ENCODE measurements around the gene COMMD1.
"Not testable (repeated sequence)": the region's sequence is repeated elsewhere in the genome, so short reads cannot be mapped to it uniquely, and the experiment has no call there.

The COMMD1 gene

DNA sequence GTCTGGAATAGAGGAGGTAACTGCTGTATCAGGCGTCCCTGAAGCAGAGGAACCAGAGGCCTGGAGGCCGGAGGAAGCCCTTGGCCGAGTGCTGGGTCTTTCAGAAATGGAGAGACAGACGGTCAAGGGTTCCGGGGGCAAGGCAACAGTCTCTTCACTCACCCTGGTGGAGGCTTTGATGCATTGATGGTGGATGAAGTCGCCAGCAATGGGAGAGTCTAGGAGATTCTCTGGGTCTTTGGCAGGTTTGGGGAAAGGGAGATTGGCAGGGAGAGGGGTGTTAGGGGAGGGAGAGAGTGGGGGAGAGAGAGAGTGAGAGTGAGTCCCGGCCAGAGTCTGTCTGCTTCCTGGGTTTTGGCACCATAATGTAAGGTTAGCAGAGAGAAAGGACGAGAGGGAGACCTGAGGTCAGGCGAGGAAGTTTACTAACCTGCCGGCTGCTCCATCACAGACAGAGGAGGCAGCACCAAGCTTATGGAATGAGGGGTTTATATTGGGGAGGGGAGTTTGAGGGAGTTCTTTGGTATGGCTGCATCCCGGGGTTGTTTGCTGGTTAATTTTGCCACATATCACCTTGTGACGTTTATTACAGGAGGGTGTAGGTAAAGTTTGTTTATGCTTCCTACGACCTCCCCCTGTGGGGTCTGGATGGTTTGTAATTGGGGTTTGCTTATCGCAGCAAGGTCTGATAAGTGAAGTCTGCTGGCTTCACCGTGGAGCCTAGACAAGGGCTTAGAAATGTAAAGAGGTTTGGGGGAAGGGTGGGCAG lies 19.6 kb downstream of the COMMD1 start:
- DNase-seq (ENCODE audit: low read depth in 2 of 2) = no peak

DNA sequence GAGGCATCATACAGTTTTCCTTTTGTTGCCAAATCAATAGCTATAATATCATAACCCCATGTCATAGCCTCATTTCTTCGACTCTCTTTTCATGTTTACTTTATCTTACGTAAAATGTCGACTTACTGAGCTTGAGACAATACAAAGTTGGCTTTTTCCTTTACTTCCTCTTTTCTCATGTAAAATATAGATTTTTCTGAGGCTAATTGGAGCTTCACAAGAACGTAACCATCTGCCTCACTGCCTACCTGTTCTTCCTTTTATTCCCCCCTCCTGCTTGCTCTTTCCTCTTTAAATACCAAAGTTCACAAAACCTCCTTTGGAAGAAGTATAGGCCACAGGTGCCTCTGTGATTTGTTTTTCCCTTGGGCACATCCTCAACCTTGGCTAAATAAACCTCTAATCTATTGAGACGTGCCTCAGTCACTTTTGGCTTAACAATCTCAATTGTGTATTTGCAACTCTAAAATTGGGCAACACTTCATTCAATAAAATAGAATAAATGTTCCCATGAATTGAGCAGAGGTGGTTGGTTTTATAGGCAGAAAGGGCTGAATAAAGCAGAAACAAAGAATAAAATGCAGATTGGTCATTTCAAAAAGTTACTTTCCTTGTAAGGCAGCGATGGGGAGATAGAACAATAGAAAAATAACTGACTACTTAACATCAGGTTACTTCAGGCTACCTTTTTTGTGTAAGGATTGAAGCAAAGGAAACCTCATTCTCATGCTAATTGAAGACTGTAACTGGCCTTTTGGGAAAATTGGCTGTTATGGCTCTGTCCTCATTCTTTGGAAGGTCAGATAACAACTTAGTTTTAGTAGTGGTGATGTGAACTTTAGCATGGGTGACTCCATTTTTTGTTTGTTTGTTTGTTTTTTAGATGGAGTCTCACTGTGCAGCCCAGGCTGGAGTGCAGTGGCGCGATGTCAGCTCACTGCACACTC lies 21.3 kb downstream of the COMMD1 start:
- DNase-seq (ENCODE audit: low read depth in 2 of 2) = no peak

DNA sequence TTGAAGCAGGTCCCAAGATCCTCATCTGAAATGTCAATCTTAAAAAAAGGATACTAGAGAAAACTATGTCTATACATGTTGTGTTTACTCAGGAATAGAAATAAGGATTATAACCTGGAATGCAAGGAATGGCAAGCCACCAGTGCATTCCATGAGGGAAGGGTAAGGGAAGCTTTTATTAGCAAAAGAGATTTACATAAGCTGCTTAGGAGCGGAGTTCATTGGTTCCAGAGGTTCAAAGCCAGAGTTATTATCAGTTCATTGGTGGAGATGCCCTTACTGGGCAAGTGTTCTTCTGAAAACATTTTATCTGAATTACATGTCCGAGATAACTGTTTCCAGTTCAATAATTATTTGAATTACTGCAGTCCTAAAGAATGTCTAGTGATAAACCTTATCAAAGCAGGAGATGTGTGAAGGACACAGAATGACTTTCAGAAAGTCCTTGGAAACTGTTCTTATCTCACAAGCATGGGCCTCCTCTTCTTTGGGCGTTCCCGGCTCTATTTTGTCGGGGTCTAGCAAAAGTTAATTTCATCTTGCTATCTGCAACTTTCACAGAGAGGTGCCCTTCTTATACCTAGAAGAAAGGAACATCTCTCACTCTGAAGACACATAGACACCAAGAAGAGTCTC lies 23.5 kb downstream of the COMMD1 start:
- no peak for DNase-seq (ENCODE audit: low read depth in 2 of 2)

- DNase-seq (ENCODE audit: low read depth in 2 of 2) = no peak
These were observed 31.6 kb downstream of the COMMD1 start for GRCh38 chr2:61937098-61937497.

- DNase-seq (ENCODE audit: low read depth in 2 of 2) = no peak
These were observed 32.4 kb downstream of the COMMD1 start for GRCh38 chr2:61937886-61938285.

DNA sequence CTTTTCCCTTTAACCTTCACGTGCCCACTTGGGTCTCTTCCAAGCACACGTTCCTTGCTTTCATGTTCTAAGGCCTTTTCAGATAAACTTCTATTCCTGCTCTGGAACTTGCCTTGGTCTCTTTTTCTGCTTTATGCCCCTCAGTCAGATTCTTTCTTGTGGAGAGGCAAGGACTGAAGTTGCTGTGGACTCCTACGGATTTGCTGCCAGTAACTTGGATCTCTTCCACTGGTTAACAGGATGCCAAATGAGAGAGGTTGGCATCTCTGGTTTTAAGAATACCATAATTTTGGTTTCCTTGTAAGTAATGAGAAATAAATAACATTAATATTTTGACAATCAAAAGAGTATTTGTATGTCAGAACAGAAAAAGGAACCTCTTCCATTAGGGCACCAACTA lies 33.0 kb downstream of the COMMD1 start:
- no peak for DNase-seq (ENCODE audit: low read depth in 2 of 2)

GRCh38 chr2:61943251-61943650 lies 37.8 kb downstream of the COMMD1 start:
- no peak for DNase-seq (ENCODE audit: low read depth in 2 of 2)

DNA sequence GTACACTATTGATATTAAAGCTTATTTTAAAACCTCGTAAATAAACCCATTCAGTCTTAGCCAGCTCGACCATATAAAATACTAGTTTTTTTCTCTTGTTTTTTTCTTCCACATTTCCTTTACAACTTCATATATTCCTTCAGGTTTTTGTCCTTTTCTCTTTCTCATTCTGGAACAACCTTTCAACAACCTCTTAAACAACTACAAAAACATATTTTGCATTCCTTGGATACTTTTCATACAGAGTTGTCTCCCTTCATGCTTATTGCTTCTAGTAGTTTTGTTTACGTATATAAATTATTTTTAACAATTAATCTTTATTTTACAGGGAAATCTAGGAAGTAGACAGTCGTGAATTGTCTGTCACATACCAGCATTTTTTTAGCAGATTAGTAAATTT lies 41.2 kb downstream of the COMMD1 start:
- no peak for DNase-seq (ENCODE audit: low read depth in 2 of 2)

- DNase-seq (ENCODE audit: low read depth in 2 of 2) = no peak
These were observed 43.4 kb downstream of the COMMD1 start for GRCh38 chr2:61948661-61949457.

GRCh38 chr2:61949458-61949713 lies 43.9 kb downstream of the COMMD1 start:
- no peak for DNase-seq (ENCODE audit: low read depth in 2 of 2)

GRCh38 chr2:61949714-61950560 lies 44.5 kb downstream of the COMMD1 start:
- DNase-seq (ENCODE audit: low read depth in 2 of 2) = no peak

GRCh38 chr2:61950571-61951315 lies 45.3 kb downstream of the COMMD1 start:
- no peak for DNase-seq (ENCODE audit: low read depth in 2 of 2)

DNA sequence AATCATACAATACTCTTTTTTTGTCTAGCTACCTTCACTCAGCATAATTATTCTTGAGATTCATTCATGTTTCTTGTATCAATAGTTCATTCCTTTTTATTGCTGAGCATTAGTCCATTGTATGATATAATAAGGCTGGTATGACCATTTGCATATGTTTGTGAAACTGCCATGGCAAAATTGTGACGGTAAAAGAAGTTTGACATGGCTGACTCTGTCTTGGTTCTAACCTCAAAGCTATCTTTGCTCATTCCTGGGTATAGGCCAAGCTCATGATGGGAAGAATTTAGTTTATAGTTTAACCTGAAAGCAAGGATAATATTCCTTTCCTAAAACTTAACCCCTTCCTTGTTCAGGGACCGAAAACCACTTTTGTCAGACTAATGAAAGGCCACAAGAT lies 46.4 kb downstream of the COMMD1 start:
- no peak for DNase-seq (ENCODE audit: low read depth in 2 of 2)

DNA sequence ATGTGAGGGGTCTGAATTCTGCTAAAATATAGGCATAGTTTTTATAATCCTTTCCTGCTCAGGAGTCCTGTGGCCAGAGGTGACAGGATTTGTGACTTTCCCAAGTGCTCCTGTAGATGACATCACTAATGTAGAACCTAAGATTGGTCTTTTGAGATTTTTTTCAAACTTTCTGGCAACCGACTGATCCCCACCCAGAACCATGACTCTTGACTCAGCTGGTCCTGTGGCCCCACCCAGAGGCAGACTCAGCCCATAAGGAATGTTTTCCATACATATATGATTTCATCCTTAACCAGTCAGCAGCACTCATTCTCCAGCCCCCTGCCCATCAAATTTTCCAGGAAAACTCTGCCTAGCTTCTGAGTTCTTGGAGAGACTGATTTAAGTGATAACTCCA lies 46.8 kb downstream of the COMMD1 start:
- no peak for DNase-seq (ENCODE audit: low read depth in 2 of 2)

- not testable (repeated sequence) for DNase-seq (ENCODE audit: low read depth in 2 of 2)
These were observed 49.4 kb downstream of the COMMD1 start for GRCh38 chr2:61954856-61955255.

- DNase-seq (ENCODE audit: low read depth in 2 of 2) = no peak
These were observed 54.2 kb downstream of the COMMD1 start for GRCh38 chr2:61959381-61960293.

DNA sequence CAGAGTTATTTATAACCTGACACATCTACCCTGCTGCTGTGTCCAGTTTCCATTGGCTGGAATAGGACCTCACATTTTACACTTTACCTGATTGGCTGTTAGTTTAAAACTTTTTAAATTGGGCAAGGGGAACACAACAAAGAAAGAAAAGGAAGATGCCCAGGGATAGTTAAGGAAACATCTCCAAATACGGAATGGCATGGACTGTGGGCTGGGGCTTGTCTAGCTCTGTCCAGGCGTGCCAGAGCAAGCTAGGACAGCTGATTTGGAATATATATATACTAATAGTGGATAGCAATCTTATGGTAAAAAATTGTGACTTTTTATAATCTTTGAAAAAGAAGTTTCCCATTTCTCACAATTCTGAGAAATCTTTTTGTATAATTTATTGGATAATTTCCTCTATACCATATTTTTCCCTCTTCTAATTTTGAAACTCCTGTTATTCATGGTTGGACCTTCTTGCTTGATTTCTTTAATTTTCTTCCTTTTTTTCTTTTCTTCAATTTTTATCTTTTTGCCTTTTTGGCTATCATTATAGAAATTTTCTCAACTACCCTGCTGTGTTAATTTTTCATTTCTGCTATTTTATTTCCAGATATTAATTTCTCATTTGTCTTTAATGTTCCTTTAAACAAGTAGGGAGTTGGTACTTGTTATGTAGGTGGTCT lies 55.9 kb downstream of the COMMD1 start:
- DNase-seq (ENCODE audit: low read depth in 2 of 2) = no peak

Measured in stimulated activated CD8-positive, alpha-beta memory T cell treated with anti-CD3 and anti-CD28 coated beads, Interleukin-15, amount 100 ng/mL, for 4 hours (primary cell).